Type B pancreatic cell (in vitro differentiated cells): ENCODE measurements around the gene CXXC4. TPM values are rescaled to one million over a fixed set of nuclear protein-coding genes. Genes with fewer than 3 reads are reported as not detected.

Experiments
- DNase-seq: peaks from one replicate; pipeline ENCODE4 v3.0.0; 2021; ENCODE audit warnings: mixed read lengths; ENCODE audit not compliant: unreplicated experiment; ENCODE audit errors: extremely low spot score
- H3K27ac Mint-ChIP-seq: 2 replicates; pipeline ENCODE4 v1.8.0; 2021; ENCODE audit warnings: mild to moderate bottlenecking, mixed read lengths
- H3K27me3 Mint-ChIP-seq: 2 replicates; pipeline ENCODE4 v1.8.0; 2021; ENCODE audit warnings: mixed read lengths
- H3K36me3 Mint-ChIP-seq: 2 replicates; pipeline ENCODE4 v1.8.0; 2021; ENCODE audit warnings: mixed read lengths
- H3K4me1 Mint-ChIP-seq: one replicate; pipeline ENCODE4 v1.8.0; 2021; ENCODE audit warnings: mixed read lengths; ENCODE audit not compliant: unreplicated experiment
- H3K4me3 Mint-ChIP-seq: 2 replicates; pipeline ENCODE4 v1.8.0; 2021; ENCODE audit warnings: mild to moderate bottlenecking, mixed read lengths
- H3K9me3 Mint-ChIP-seq: 2 replicates; pipeline ENCODE4 v1.8.0; 2021; ENCODE audit warnings: mixed read lengths
- total RNA-seq: library from RNA; stranded (reverse); gene quantifications from 2 replicates; pipeline ENCODE4 v1.2.1, GENCODE V29; 2021; ENCODE audit warnings: low replicate concordance
- TF ChIP-seq, protein P1 (sequence below): fragments of 200-600 bp; sonication (generic); conservative IDR thresholded peaks from 2 replicates; pipeline ENCODE4 v1.5.0; 2021; ENCODE audit warnings: antibody characterized with exemption, mild to moderate bottlenecking

Gene CXXC4
- total RNA-seq, 1 donor from 2014 or later = 4.2 TPM

DNA sequence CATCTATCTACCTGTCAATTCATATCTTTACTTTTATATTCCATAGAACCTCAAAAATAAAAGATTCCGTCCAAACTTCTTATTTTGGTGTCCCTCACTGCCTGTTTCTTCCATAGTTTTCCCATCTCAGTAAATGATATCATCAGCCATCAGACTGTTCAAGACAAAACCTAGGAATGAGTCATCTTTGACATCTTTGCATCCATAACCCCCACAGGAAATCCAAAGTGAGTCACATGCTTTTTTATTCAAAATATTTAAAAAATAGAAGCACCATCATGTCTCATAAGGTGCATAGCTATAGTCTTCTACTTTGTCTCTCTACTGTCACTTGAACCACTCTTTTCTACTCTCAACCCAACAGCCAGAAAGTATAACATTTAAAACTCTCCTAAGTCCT lies 29.9 kb upstream of the CXXC4 start:
- Mint-ChIP-seq H3K36me3 (no peaks in the 10 kb centered on the region), H3K9me3 (no peaks in the 10 kb centered on the region), H3K27ac (no peak overlapping the region), H3K4me1 (no peaks in the 10 kb centered on the region), H3K4me3 (no peak overlapping the region), H3K27me3 (no peaks in the 10 kb centered on the region)
- DNase-seq = no peak
- TF ChIP-seq, protein P1, sequence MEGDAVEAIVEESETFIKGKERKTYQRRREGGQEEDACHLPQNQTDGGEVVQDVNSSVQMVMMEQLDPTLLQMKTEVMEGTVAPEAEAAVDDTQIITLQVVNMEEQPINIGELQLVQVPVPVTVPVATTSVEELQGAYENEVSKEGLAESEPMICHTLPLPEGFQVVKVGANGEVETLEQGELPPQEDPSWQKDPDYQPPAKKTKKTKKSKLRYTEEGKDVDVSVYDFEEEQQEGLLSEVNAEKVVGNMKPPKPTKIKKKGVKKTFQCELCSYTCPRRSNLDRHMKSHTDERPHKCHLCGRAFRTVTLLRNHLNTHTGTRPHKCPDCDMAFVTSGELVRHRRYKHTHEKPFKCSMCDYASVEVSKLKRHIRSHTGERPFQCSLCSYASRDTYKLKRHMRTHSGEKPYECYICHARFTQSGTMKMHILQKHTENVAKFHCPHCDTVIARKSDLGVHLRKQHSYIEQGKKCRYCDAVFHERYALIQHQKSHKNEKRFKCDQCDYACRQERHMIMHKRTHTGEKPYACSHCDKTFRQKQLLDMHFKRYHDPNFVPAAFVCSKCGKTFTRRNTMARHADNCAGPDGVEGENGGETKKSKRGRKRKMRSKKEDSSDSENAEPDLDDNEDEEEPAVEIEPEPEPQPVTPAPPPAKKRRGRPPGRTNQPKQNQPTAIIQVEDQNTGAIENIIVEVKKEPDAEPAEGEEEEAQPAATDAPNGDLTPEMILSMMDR = no peak

DNA sequence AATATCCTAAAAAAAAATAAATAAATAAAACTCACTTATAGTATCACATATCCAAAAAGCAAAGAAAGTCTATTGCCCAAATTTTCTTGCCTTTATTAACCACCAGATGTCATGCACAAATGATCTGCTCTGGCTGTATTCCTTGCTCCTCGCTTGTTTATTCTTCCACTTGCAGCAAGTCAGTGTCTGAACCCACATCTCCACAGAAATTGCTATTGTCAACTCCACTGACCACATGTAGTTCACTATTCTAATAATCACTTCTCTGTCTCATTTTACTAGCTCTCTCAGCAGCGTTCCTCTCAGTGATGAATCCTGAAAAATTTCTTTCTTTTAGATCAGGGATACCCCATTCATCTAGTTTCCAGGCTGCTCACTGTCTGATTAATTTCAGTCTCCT lies 29.3 kb upstream of the CXXC4 start:
- DNase-seq = no peak
- Mint-ChIP-seq H3K4me1 (no peaks in the 10 kb centered on the region), H3K9me3 (no peaks in the 10 kb centered on the region), H3K27ac (no peak overlapping the region), H3K36me3 (no peaks in the 10 kb centered on the region), H3K27me3 (no peaks in the 10 kb centered on the region), H3K4me3 (no peak overlapping the region)
- TF ChIP-seq, protein P1 = no peak

DNA sequence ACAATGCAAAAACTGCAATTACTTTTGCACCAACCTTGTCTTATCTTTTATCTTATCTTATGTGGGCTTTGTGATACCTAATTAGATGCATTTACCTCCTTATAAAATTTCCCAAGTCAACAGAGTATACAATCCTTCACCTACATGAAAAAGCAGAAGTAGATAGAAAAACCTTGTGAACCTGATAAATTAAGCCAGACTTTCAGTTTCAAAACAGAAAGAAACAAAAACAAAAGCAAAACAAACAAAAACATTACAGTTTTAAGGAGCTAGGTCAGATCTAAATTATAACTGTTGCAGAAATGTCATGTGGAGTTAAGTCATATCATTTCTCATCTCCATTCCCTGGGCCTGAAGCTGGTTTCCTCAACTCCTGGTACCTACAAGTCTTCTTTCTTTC lies 24.9 kb upstream of the CXXC4 start:
- DNase-seq = no peak
- TF ChIP-seq, protein P1 = no peak
- Mint-ChIP-seq H3K27ac (no peak overlapping the region), H3K4me3 (no peak overlapping the region), H3K4me1 (no peaks in the 10 kb centered on the region), H3K27me3 (no peaks in the 10 kb centered on the region), H3K36me3 (no peaks in the 10 kb centered on the region), H3K9me3 (no peaks in the 10 kb centered on the region)

DNA sequence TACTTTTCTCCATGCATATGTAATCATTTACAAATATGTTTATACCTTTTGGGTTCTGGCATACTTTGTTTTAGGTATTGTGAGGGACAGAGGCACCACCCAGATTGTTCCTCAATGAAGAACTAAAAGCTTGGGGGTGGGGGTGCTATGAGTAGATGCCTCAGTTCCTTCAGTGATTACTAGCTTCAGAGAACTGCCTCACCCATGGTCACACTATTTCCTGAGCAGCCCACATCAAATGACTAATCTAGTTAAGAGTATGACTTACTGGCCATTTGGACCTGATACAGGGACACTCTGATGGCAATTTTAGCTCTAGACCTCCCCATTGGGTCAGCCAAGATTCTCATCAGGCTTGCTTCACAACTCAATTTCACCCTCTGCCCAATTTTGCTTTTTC lies 22.2 kb upstream of the CXXC4 start:
- DNase-seq = no peak
- no peak overlapping the region for H3K4me3 Mint-ChIP-seq
- no peaks in the 10 kb centered on the region for H3K4me1 Mint-ChIP-seq
- TF ChIP-seq, protein P1 = no peak
- no peaks in the 10 kb centered on the region for H3K36me3 Mint-ChIP-seq
- H3K27ac Mint-ChIP-seq = no peak overlapping the region
- no peaks in the 10 kb centered on the region for H3K9me3 Mint-ChIP-seq
- no peaks in the 10 kb centered on the region for H3K27me3 Mint-ChIP-seq

DNA sequence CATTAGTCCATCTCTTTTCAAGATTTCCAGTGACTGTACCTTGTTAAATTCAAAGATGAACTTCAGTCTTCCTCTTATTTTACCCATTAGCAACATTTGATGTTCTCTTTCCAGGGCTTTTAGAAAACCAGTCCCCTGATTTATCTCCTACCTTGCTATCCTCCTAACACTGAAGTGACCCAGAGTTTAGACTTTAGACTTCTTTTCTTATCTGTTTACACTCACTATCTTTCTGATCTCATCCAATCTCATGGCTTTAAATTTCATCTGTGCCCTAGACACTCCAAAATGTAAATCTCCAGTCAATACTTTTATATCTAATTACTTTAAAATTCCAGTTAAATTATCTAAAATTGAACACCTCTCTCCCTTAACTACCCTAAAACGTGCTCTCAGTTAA lies 13.5 kb upstream of the CXXC4 start:
- Mint-ChIP-seq H3K27ac (no peak overlapping the region), H3K27me3 (no peaks in the 10 kb centered on the region), H3K36me3 (no peaks in the 10 kb centered on the region), H3K9me3 (no peaks in the 10 kb centered on the region), H3K4me3 (no peak overlapping the region), H3K4me1 (no peaks in the 10 kb centered on the region)
- TF ChIP-seq, protein P1 = no peak
- DNase-seq = no peak

DNA sequence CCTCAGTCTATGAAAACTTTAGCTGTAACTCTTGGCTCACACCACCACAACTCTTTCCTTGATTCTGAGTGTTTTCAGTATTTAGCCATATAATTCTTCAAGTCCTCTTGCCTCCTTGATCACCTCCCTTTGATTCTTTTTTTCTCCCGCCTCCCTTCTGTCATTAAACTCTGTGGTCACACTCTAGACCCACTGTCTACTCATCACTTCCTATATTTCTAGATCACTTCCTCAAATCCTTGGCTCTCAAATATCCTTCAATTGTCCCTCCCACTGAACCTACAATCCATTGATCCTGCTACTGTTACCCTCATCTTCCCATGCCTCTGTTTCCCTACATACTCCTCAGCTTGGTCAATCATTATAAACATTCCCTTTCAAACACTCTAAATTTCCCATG lies 12.4 kb upstream of the CXXC4 start:
- Mint-ChIP-seq H3K27ac (no peak overlapping the region), H3K27me3 (no peaks in the 10 kb centered on the region), H3K4me3 (no peak overlapping the region), H3K36me3 (no peaks in the 10 kb centered on the region), H3K4me1 (peaks cover 1% of the 10 kb centered on the region), H3K9me3 (no peaks in the 10 kb centered on the region)
- no peak for DNase-seq
- TF ChIP-seq, protein P1 = no peak
